Thoracic aorta endothelial cell (primary cell): ENCODE results near the gene FAM83C. TPM values are rescaled to one million over a fixed set of nuclear protein-coding genes. Genes with fewer than 3 reads are reported as not detected.

Source experiments
- total RNA-seq: library from RNA; depleted of rRNA; stranded (reverse); fragments of >200 nt; gene quantifications from 2 replicates; pipeline ENCODE4 v1.2.3, GENCODE V29; 2012

The FAM83C gene
- not detected in 2 replicates for total RNA-seq

GRCh38 chr20:35291654-35292503 lies at the start of gene FAM83C:
Gene FAM83C, minus strand, starts transcription at chr20:35292425. Its CDS starts 121 bp downstream, at chr20:35292304.

GRCh38 chr20:35284267-35284991 lies 7.8 kb downstream of the FAM83C start, which contains the start of gene EIF6:
Gene EIF6, minus strand, starts transcription at chr20:35284772. Its CDS starts 285 bp downstream, at chr20:35284487.

GRCh38 chr20:35277531-35278395 lies 14.5 kb downstream of the FAM83C start, which contains the start of gene MMP24OS:
Gene MMP24OS, minus strand, starts transcription at chr20:35278122. Its CDS starts 193 bp downstream, at chr20:35277929.

Other genes with a start within 250 kb of the FAM83C start
- gene TRPC4AP, start 199.6 kb downstream of the FAM83C start, total RNA-seq = 101 and 107 TPM in 2 replicates
- 36.6 and 43.8 TPM in 2 replicates for gene EDEM2, start 145.1 kb downstream of the FAM83C start, total RNA-seq
- gene PROCR, start 120.4 kb downstream of the FAM83C start, total RNA-seq = 337 and 415 TPM in 2 replicates
- 0.27 and 0.36 TPM in 2 replicates for gene MMP24, start 65.7 kb downstream of the FAM83C start, total RNA-seq
- 10.8 and 11.2 TPM in 2 replicates for gene MMP24OS, start 14.3 kb downstream of the FAM83C start, total RNA-seq
- gene EIF6, start 7.7 kb downstream of the FAM83C start, total RNA-seq = 101 and 115 TPM in 2 replicates
- gene UQCC1, start 119.5 kb upstream of the FAM83C start, total RNA-seq = 20.7 and 21.9 TPM in 2 replicates
- 0.29 and 0.66 TPM in 2 replicates for gene GDF5, start 145.8 kb upstream of the FAM83C start, total RNA-seq
- gene CEP250, start 163.2 kb upstream of the FAM83C start, total RNA-seq = 23.5 and 30.2 TPM in 2 replicates
- gene C20orf173, start 237.2 kb upstream of the FAM83C start, total RNA-seq = not detected in 2 replicates
- gene ERGIC3, start 249.7 kb upstream of the FAM83C start, total RNA-seq = 168 and 229 TPM in 2 replicates